K562 (cell line): Measurements from ENCODE around the gene CELA1. TPM values are rescaled to one million over a fixed set of nuclear protein-coding genes. Genes with fewer than 3 reads are reported as not detected.

Experiments used
- AFF4 ChIP-seq: sonication (generic); formaldehyde crosslinking; IDR thresholded peaks from 2 replicates; pipeline ENCODE4 v1.8.0; 2023; ENCODE audit warnings: mild to moderate bottlenecking, missing genetic modification reagents
- ATF7 ChIP-seq: fragments of 450-650 bp; IDR thresholded peaks from 2 replicates; pipeline ENCODE4 v1.7.1; 2014; ENCODE audit warnings: mild to moderate bottlenecking, moderate library complexity
- CCNT2 ChIP-seq: IDR thresholded peaks from 2 replicates; pipeline ENCODE4 v1.6.1; 2011; ENCODE audit warnings: borderline replicate concordance, low read depth, mild to moderate bottlenecking, moderate library complexity, mixed read lengths, low read length; ENCODE audit not compliant: insufficient read length; ENCODE audit errors: extremely low read depth
- ETV6 ChIP-seq, 3 experiments: fragments of 150-350 bp in 1 of 3; sonication (generic) in 1 of 3; formaldehyde crosslinking in 1 of 3; IDR thresholded peaks; 2 replicates each; pipeline versions ENCODE4 v1.6.1 to v1.8.0; 2014 to 2022; ENCODE audit warnings: borderline replicate concordance in 2 of 3, low read depth in 2 of 3, antibody characterized with exemption in 1 of 3, low read length in 1 of 3, mild to moderate bottlenecking in 1 of 3, missing genetic modification reagents in 1 of 3
- GABPB1 ChIP-seq: sonication (generic); formaldehyde crosslinking; IDR thresholded peaks from 2 replicates; pipeline ENCODE4 v1.8.0; 2022; ENCODE audit warnings: mild to moderate bottlenecking, missing genetic modification reagents
- KDM5B ChIP-seq: fragments of 200-600 bp; sonication (generic); IDR thresholded peaks from 2 replicates; pipeline ENCODE4 v1.6.1; 2012; ENCODE audit warnings: low read depth, mild to moderate bottlenecking, moderate library complexity, low read length, control low read depth, inconsistent platforms; ENCODE audit not compliant: insufficient replicate concordance
- MTA1 ChIP-seq: fragments of 450-650 bp; IDR thresholded peaks from 2 replicates; pipeline ENCODE4 v1.6.1; 2017; ENCODE audit warnings: borderline replicate concordance
- MXD1 ChIP-seq: fragments of 250-450 bp; sonication (Bioruptor Pico); IDR thresholded peaks from 2 replicates; pipeline ENCODE4 v1.8.0; 2021; ENCODE audit warnings: borderline replicate concordance, mild to moderate bottlenecking, moderate library complexity; ENCODE audit not compliant: poor library complexity, severe bottlenecking
- PHF8 ChIP-seq: fragments of 200-600 bp; sonication (generic); IDR thresholded peaks from 2 replicates; pipeline ENCODE4 v1.6.1; 2012; ENCODE audit warnings: mixed run types, mild to moderate bottlenecking, inconsistent platforms, low read length, moderate library complexity, borderline replicate concordance
- SIN3A ChIP-seq, 2 experiments: fragments of 150-350 bp in 1 of 2; IDR thresholded peaks; 2 replicates each; pipeline ENCODE4 v1.6.1; 2011 to 2016; ENCODE audit warnings: borderline replicate concordance in 2 of 2, low read depth in 2 of 2, low read length in 2 of 2, mild to moderate bottlenecking in 2 of 2, moderate library complexity in 2 of 2; ENCODE audit not compliant: control insufficient read depth in 1 of 2
- SMARCA5 ChIP-seq: fragments of 450-650 bp; IDR thresholded peaks from 2 replicates; pipeline ENCODE4 v1.6.1; 2016
- SREBF1 ChIP-seq: fragments of 150-350 bp; IDR thresholded peaks from 2 replicates; pipeline ENCODE4 v1.6.1; 2014; ENCODE audit warnings: antibody characterized with exemption, low read depth, low read length, borderline replicate concordance
- TRIM24 ChIP-seq, 2 experiments: fragments of 450-650 bp; IDR thresholded peaks; 2 replicates each; pipeline ENCODE4 v1.6.1; 2016
- ZBTB11 ChIP-seq, 3 experiments: fragments of 200-800 bp in 1 of 3; fragments of 250-450 bp in 1 of 3; fragments of 450-650 bp in 1 of 3; sonication (Bioruptor Pico) in 1 of 3; sonication (Bioruptor generic) in 1 of 3; formaldehyde crosslinking in 1 of 3; IDR thresholded peaks; 2 replicates each; pipeline versions ENCODE4 v1.6.1 to v1.8.0; 2016 to 2022; ENCODE audit warnings: mild to moderate bottlenecking in 2 of 3, missing genetic modification characterization in 2 of 3, missing compliant biosample characterization in 1 of 3, moderate library complexity in 1 of 3
- ZNF282 ChIP-seq: sonication (generic); formaldehyde crosslinking; IDR thresholded peaks from 2 replicates; pipeline ENCODE4 v1.8.1; 2023; ENCODE audit warnings: missing genetic modification reagents
- ZNF384 ChIP-seq: IDR thresholded peaks from 2 replicates; pipeline ENCODE4 v1.6.1; 2012; ENCODE audit warnings: low read depth, low read length, improper control_type of control experiment
- polyA plus RNA-seq, 8 experiments: library from polyadenylated mRNA; depleted of rRNA in 4 of 8; stranded (reverse) in 5 of 8; unstranded in 3 of 8; fragments of >200 nt; fragmentation: Nextera tagmentation in 2 of 8; fragmentation: Illumina TruSeq in 1 of 8; extraction: Ambion mirVana in 2 of 8; extraction: Trizol in 1 of 8; gene quantifications; 2 replicates each; pipeline versions ENCODE4 v1.2.1 to v1.2.3, GENCODE V29; 2011 to 2014; ENCODE audit warnings: inconsistent platforms in 1 of 8, missing spikeins in 1 of 8
- total RNA-seq, 7 experiments: library from RNA; depleted of rRNA in 6 of 7; stranded (reverse); fragments of >200 nt in 6 of 7; fragmentation: Illumina TruSeq in 2 of 7; extraction: Trizol in 2 of 7; gene quantifications; 2 replicates each; pipeline versions ENCODE4 v1.2.1 to v1.2.3, GENCODE V29; 2011 to 2021; ENCODE audit warnings: low replicate concordance in 1 of 7

The CELA1 gene
- total and polyA plus RNA-seq, 9 of the 15 experiments (the other 6 are each of a cell fraction or from before 2014, with no cell fraction given) = 0.06 to 0.27 (median 0.22) TPM; not detected in 6

GRCh38 chr12:51391283-51392123 is 45.0 kb upstream of the CELA1 start, which contains the start of gene GALNT6 (continued):
- no peak for TF ChIP-seq AFF4
- TF ChIP-seq SREBF1 = no peak
- peak; percentile 58; the same call in 1 of the 2 replicates for TF ChIP-seq GABPB1 (CRISPR knock-in tag)
- TF ChIP-seq ATF7 = 0 out of 2 replicates have a peak, but pooled peaks have one; percentile 10
- no peak for TF ChIP-seq ETV6 (IDR thresholded peaks at IDR 0.05; ENCODE audit: borderline replicate concordance in 1 of 2, low read depth in 2 of 2, low read length in 1 of 2)
- TF ChIP-seq ETV6 (CRISPR knock-in tag; IDR thresholded peaks at IDR 0.05; ENCODE audit: borderline replicate concordance) = no peak
- TF ChIP-seq TRIM24 (IDR thresholded peaks at IDR 0.05) = peak in 1 of 2 experiments; percentile 7; a peak in 1 of 4 replicates
- no peak for TF ChIP-seq ZNF384
- TF ChIP-seq ZNF282 (CRISPR knock-in tag) = no peak
- TF ChIP-seq MXD1 (CRISPR knock-in tag) = no peak
- TF ChIP-seq CCNT2 = peak; percentile 21
- TF ChIP-seq KDM5B = peak; percentile 44
- TF ChIP-seq MTA1 = no peak
- TF ChIP-seq PHF8 = peak; percentile 63; the same call in 1 of the 2 replicates
- peak in 2 of 3 experiments; percentile 66 to 80; a peak in 3 of 6 replicates for TF ChIP-seq ZBTB11 (CRISPR knock-in tag; IDR thresholded peaks at IDR 0.05)
- TF ChIP-seq SIN3A (IDR thresholded peaks at IDR 0.05; ENCODE audit: borderline replicate concordance in 2 of 2, control insufficient read depth in 1 of 2, low read depth in 2 of 2, low read length in 2 of 2) = peak in 1 of 2 experiments; percentile 32; a peak in 1 of 4 replicates
- TF ChIP-seq SMARCA5 = no peak
